ENCODE measurements around the gene TBC1D23.
A peak's percentile ranks its signal among the peaks of the same experiment; 100 is the strongest.
"Not testable (repeated sequence)": the region's sequence is repeated elsewhere in the genome, so short reads cannot be mapped to it uniquely, and the experiment has no call there.

The TBC1D23 gene

DNA sequence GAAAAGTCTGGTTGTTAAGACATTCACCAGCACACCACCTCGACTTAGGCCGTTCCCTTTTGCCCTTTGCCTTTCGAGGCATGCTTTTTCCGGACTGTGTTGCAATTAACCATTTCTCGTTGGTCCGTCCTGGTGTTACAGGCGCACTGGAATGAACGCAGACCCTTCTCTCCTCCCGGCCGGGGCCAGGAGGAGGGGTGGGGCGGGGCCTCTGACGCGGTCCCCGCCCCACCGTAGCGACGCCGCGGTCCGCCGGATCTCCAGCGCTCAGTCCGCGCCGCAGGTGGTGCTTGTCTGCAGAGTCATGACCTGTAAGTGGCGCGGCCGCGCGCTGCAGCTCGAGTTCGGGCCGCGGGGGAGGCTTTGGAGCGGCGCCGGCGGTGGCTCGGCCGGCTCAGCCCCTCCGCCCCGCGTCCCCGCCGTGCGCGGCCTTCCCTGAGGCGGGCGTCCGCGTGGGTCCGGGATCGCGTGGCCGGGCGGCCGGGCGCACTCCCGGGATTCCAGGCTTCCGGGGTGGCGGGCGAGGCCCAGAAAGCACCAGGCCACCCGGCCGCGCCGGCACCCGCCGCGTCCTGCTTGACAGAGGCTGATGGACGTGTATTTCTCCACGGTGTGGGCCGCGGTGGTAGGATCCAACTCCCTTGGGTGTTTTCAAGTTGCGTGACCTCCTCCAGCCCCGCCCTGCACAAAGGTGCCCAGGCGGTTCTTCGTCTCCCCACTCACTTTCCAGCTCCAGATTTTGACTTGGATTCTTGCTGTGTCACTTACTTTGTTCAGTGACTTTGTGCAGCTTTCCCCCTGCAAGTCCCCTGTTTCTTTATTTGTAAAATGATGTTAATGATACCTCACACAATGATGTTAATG, 73.9 kb downstream of the TBC1D23 start, which contains the start of gene NIT2:
NIT2 (plus strand) TSS at position 270 of the 864 bp plus-strand sequence; CDS start at position 305, 35 bp downstream.
- no peaks in the 10 kb centered on the region for H3F3A ChIP-seq (ENCODE audit: low read depth)
- no peaks in the 10 kb centered on the region for H3K9me2 ChIP-seq (replicated peaks; ENCODE audit: low read depth, low read length)
- no peaks in the 10 kb centered on the region for H3K36me3 ChIP-seq (ENCODE audit: insufficient read depth, low read length)
- peak within 1 kb of the TSS; percentile 80 for H3K9ac ChIP-seq (ENCODE audit: low read depth, low read length, poor library complexity, severe bottlenecking)
- no peak for TF ChIP-seq EZH2phosphoT487 (IDR thresholded peaks at IDR 0.05; ENCODE audit: borderline replicate concordance)
- TF ChIP-seq, protein P1, sequence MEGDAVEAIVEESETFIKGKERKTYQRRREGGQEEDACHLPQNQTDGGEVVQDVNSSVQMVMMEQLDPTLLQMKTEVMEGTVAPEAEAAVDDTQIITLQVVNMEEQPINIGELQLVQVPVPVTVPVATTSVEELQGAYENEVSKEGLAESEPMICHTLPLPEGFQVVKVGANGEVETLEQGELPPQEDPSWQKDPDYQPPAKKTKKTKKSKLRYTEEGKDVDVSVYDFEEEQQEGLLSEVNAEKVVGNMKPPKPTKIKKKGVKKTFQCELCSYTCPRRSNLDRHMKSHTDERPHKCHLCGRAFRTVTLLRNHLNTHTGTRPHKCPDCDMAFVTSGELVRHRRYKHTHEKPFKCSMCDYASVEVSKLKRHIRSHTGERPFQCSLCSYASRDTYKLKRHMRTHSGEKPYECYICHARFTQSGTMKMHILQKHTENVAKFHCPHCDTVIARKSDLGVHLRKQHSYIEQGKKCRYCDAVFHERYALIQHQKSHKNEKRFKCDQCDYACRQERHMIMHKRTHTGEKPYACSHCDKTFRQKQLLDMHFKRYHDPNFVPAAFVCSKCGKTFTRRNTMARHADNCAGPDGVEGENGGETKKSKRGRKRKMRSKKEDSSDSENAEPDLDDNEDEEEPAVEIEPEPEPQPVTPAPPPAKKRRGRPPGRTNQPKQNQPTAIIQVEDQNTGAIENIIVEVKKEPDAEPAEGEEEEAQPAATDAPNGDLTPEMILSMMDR (conservative IDR thresholded peaks at IDR 0.05; ENCODE audit: low read length), result no peak
- H3K27me3 ChIP-seq (ENCODE audit: insufficient read depth, low read length, poor library complexity, severe bottlenecking), result no peaks in the 10 kb centered on the region
- peaks cover 10% of the 10 kb centered on the region for H3K79me2 ChIP-seq (ENCODE audit: insufficient read depth, low read length)
- peak within 1 kb of the TSS; percentile 83 for H3K4me3 ChIP-seq (ENCODE audit: low read length, poor library complexity, severe bottlenecking)
- no peaks in the 10 kb centered on the region for H4K20me1 ChIP-seq (ENCODE audit: insufficient read depth, low read length, poor library complexity, severe bottlenecking)
- peak within 1 kb of the TSS; percentile 98 for H2AFZ ChIP-seq (ENCODE audit: low read length)
- H3K4me2 ChIP-seq (ENCODE audit: low read depth, low read length, poor library complexity, severe bottlenecking), result peak within 1 kb of the TSS; percentile 90
- no peaks in the 10 kb centered on the region for H3K9me3 ChIP-seq (ENCODE audit: insufficient read depth, low read depth, low read length)
- H3K4me1 ChIP-seq (ENCODE audit: insufficient read depth, low read length, poor library complexity, severe bottlenecking), result peaks cover 14% of the 10 kb centered on the region

DNA sequence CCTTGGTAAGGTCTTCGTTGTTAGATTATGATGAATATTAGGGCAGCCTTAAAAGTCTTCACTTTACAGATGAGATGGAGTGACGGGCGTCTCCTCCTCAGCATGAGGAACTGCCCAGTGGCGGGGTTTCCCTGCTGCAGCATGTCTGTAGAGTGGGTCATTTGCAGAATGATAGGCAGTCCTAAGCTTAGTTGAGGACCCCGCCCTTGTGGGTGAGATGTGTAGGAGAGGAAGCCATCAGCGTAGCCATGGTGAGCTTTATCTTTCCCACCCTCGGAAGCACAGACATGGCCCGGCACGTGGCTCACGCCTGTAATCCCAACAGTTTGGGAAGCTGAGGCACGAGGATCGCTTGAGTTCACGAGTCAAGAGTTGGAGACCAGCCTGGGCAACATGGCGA, 74.6 kb downstream of the TBC1D23 start:
- peak overlapping the region; percentile 85 for H2AFZ ChIP-seq (ENCODE audit: low read length)
- no peaks in the 10 kb centered on the region for H3K9me3 ChIP-seq (ENCODE audit: insufficient read depth, low read depth, low read length)
- no peaks in the 10 kb centered on the region for H3K27me3 ChIP-seq (ENCODE audit: insufficient read depth, low read length, poor library complexity, severe bottlenecking)
- H3K79me2 ChIP-seq (ENCODE audit: insufficient read depth, low read length), result peaks cover 10% of the 10 kb centered on the region
- H3K4me3 ChIP-seq (ENCODE audit: low read length, poor library complexity, severe bottlenecking), result peak overlapping the region; percentile 83
- H3K9me2 ChIP-seq (replicated peaks; ENCODE audit: low read depth, low read length), result no peaks in the 10 kb centered on the region
- peak overlapping the region; percentile 90 for H3K4me2 ChIP-seq (ENCODE audit: low read depth, low read length, poor library complexity, severe bottlenecking)
- H3K9ac ChIP-seq (ENCODE audit: low read depth, low read length, poor library complexity, severe bottlenecking), result peak overlapping the region; percentile 80
- peaks cover 14% of the 10 kb centered on the region for H3K4me1 ChIP-seq (ENCODE audit: insufficient read depth, low read length, poor library complexity, severe bottlenecking)
- no peaks in the 10 kb centered on the region for H4K20me1 ChIP-seq (ENCODE audit: insufficient read depth, low read length, poor library complexity, severe bottlenecking)
- TF ChIP-seq, protein P1 (conservative IDR thresholded peaks at IDR 0.05; ENCODE audit: low read length), result no peak
- no peak for TF ChIP-seq EZH2phosphoT487 (IDR thresholded peaks at IDR 0.05; ENCODE audit: borderline replicate concordance)
- H3F3A ChIP-seq (ENCODE audit: low read depth), result no peaks in the 10 kb centered on the region
- no peaks in the 10 kb centered on the region for H3K36me3 ChIP-seq (ENCODE audit: insufficient read depth, low read length)

- H3K9me3 ChIP-seq (ENCODE audit: insufficient read depth, low read depth, low read length); H2AFZ ChIP-seq (ENCODE audit: low read length); H3K27me3 ChIP-seq (ENCODE audit: insufficient read depth, low read length, poor library complexity, severe bottlenecking); H3K4me3 ChIP-seq (ENCODE audit: low read length, poor library complexity, severe bottlenecking); H3K9me2 ChIP-seq (replicated peaks; ENCODE audit: low read depth, low read length); H3K36me3 ChIP-seq (ENCODE audit: insufficient read depth, low read length); H3K9ac ChIP-seq (ENCODE audit: low read depth, low read length, poor library complexity, severe bottlenecking); H3F3A ChIP-seq (ENCODE audit: low read depth); H4K20me1 ChIP-seq (ENCODE audit: insufficient read depth, low read length, poor library complexity, severe bottlenecking): not testable (repeated sequence)
- Histone ChIP-seq H3K4me1 (ENCODE audit: insufficient read depth, low read length, poor library complexity, severe bottlenecking) (peaks cover 14% of the 10 kb centered on the region), H3K4me2 (ENCODE audit: low read depth, low read length, poor library complexity, severe bottlenecking) (peak overlapping the region; percentile 90), H3K79me2 (ENCODE audit: insufficient read depth, low read length) (peaks cover 10% of the 10 kb centered on the region)
Observed at GRCh38 chr3:100336229-100336628, 75.4 kb downstream of the TBC1D23 start.
